Caco-2 (cell line): ENCODE results near the gene CYP24A1. TPM values are rescaled to one million over a fixed set of nuclear protein-coding genes. Genes with fewer than 3 reads are reported as not detected.

ENCODE experiments used
- BruUV-seq: library from RNA; stranded (reverse); fragments of 400-500 nt; replicated peaks from 2 replicates; lab custom pipeline; 2021; lab: Mats Ljungman, UMichigan
- CTCF ChIA-PET: fragments of 300-600 bp; sonication (Branson Sonifier 250); formaldehyde crosslinking; loops from one replicate; lab custom pipeline; 2022; ENCODE audit warnings: antibody characterized with exemption; lab: Charles Lee
- POLR2A ChIA-PET: fragments of 300-600 bp; sonication (Branson Sonifier 250); formaldehyde crosslinking; loops from one replicate; lab custom pipeline; 2022; ENCODE audit warnings: antibody characterized with exemption; lab: Charles Lee
- DNase-seq, 2 experiments: peaks; one replicate each; pipeline versions ENCODE4 v3.0.0 to v3.0.0-alpha.2; 2020 to 2022
- H3K27me3 ChIP-seq: replicated peaks from 2 replicates; pipeline ENCODE4 v1.6.0; 2011; ENCODE audit warnings: low read length; ENCODE audit not compliant: control insufficient read depth, insufficient read depth
- H3K36me3 ChIP-seq: 2 replicates; pipeline ENCODE4 v1.5.1; 2011; ENCODE audit warnings: low read length; ENCODE audit not compliant: control insufficient read depth, insufficient read depth
- H3K4me1 ChIP-seq: fragments of 250-450 bp; sonication (Bioruptor Pico); 2 replicates; pipeline ENCODE4 v1.5.1; 2020; ENCODE audit warnings: mild to moderate bottlenecking
- H3K4me3 ChIP-seq: 2 replicates; pipeline ENCODE4 v1.5.1; 2011; ENCODE audit warnings: low read depth, mild to moderate bottlenecking, control low read depth, low read length
- H3K9me3 ChIP-seq: fragments of 250-450 bp; sonication (Bioruptor Pico); 2 replicates; pipeline ENCODE4 v1.5.1; 2020; ENCODE audit warnings: mild to moderate bottlenecking, moderate library complexity
- H3K27ac Mint-ChIP-seq: one replicate; pipeline ENCODE4 v1.8.0; 2022; ENCODE audit warnings: mixed read lengths; ENCODE audit not compliant: unreplicated experiment
- H3K27me3 Mint-ChIP-seq: one replicate; pipeline ENCODE4 v1.8.0; 2022; ENCODE audit warnings: mixed read lengths; ENCODE audit not compliant: insufficient read depth, unreplicated experiment
- H3K36me3 Mint-ChIP-seq: one replicate; pipeline ENCODE4 v1.8.0; 2022; ENCODE audit warnings: mild to moderate bottlenecking, mixed read lengths; ENCODE audit not compliant: insufficient read depth, unreplicated experiment
- H3K4me1 Mint-ChIP-seq: one replicate; pipeline ENCODE4 v1.8.0; 2022; ENCODE audit warnings: low read depth, mixed read lengths; ENCODE audit not compliant: unreplicated experiment
- H3K4me3 Mint-ChIP-seq: one replicate; pipeline ENCODE4 v1.8.0; 2022; ENCODE audit warnings: mild to moderate bottlenecking, moderate library complexity, mixed read lengths; ENCODE audit not compliant: unreplicated experiment
- H3K9me3 Mint-ChIP-seq: one replicate; pipeline ENCODE4 v1.8.0; 2022; ENCODE audit warnings: mixed read lengths; ENCODE audit not compliant: unreplicated experiment
- CTCF ChIP-seq, 2 experiments: fragments of 200-600 bp in 1 of 2; IDR thresholded peaks; 1 replicate in 1 of 2; 2 replicates in 1 of 2; pipeline versions ENCODE4 v1.5.1 to v1.8.0; 2011 to 2022; ENCODE audit warnings: antibody characterized with exemption in 1 of 2, control low read depth in 1 of 2, inconsistent platforms in 1 of 2, low read depth in 1 of 2, low read length in 1 of 2, mild to moderate bottlenecking in 1 of 2, moderate library complexity in 1 of 2; ENCODE audit not compliant: insufficient read depth in 1 of 2, severe bottlenecking in 1 of 2, unreplicated experiment in 1 of 2
- intact Hi-C: fragments of 100-400 bp; cut with micrococcal nuclease; formaldehyde crosslinking; loops from one replicate; pipeline ENCODE4 v1.10.0; 2022; ENCODE audit not compliant: unreplicated experiment
- total RNA-seq: library from RNA; stranded (reverse); gene quantifications from 2 replicates; pipeline ENCODE4 v1.2.3, GENCODE V29; 2022

CYP24A1 gene
- total RNA-seq, 1 experiment from 2014 or later = 3.7 TPM

GRCh38 chr20:54221996-54222890 lies 48.5 kb upstream of the CYP24A1 start:
- Mint-ChIP-seq H3K27ac (no peak overlapping the region), H3K9me3 (no peaks in the 10 kb centered on the region), H3K36me3 (peaks cover 22% of the 10 kb centered on the region), H3K4me3 (no peak overlapping the region), H3K27me3 (no peaks in the 10 kb centered on the region), H3K4me1 (no peaks in the 10 kb centered on the region)
- CTCF ChIA-PET = interaction anchor here (3.0 kb wide), 1 partner anchor 14 kb away, joined by 9 read pairs; the partner anchor contains the start of gene PFDN4
- TF ChIP-seq CTCF (IDR thresholded peaks at IDR 0.05; ENCODE audit: insufficient read depth in 1 of 2, low read depth in 1 of 2, low read length in 1 of 2, severe bottlenecking in 1 of 2, unreplicated experiment in 1 of 2) = no peak
- no peak for DNase-seq
- no peaks in the 10 kb centered on the region for H3K4me1 ChIP-seq
- POLR2A ChIA-PET = no interaction called here
- H3K9me3 ChIP-seq = no peaks in the 10 kb centered on the region
- no peaks in the 10 kb centered on the region for H3K36me3 ChIP-seq
- no peak overlapping the region for H3K4me3 ChIP-seq
- no peaks in the 10 kb centered on the region for H3K27me3 ChIP-seq
- BruUV-seq = no TSS peak
- intact Hi-C loops = no loop called here

GRCh38 chr20:54221353-54221752 lies 47.6 kb upstream of the CYP24A1 start:
- no TSS peak for BruUV-seq
- Mint-ChIP-seq H3K4me1 (no peaks in the 10 kb centered on the region), H3K27ac (no peak overlapping the region), H3K27me3 (no peaks in the 10 kb centered on the region), H3K9me3 (no peaks in the 10 kb centered on the region), H3K36me3 (peaks cover 30% of the 10 kb centered on the region), H3K4me3 (no peak overlapping the region)
- no peaks in the 10 kb centered on the region for H3K27me3 ChIP-seq
- H3K4me1 ChIP-seq = no peaks in the 10 kb centered on the region
- H3K4me3 ChIP-seq = no peak overlapping the region
- CTCF ChIA-PET = interaction anchor here (0.5 to 3.0 kb wide), 2 partner anchors 13 to 254 kb away, joined by 4 to 9 read pairs; partner anchors contain the start of genes DOK5 and PFDN4
- no peak for TF ChIP-seq CTCF (IDR thresholded peaks at IDR 0.05; ENCODE audit: insufficient read depth in 1 of 2, low read depth in 1 of 2, low read length in 1 of 2, severe bottlenecking in 1 of 2, unreplicated experiment in 1 of 2)
- POLR2A ChIA-PET = no interaction called here
- intact Hi-C loops = no loop called here
- H3K9me3 ChIP-seq = no peaks in the 10 kb centered on the region
- H3K36me3 ChIP-seq = 0 out of 2 replicates have a peak, but pooled peaks cover 3% of the 10 kb centered on the region
- DNase-seq = no peak

DNA sequence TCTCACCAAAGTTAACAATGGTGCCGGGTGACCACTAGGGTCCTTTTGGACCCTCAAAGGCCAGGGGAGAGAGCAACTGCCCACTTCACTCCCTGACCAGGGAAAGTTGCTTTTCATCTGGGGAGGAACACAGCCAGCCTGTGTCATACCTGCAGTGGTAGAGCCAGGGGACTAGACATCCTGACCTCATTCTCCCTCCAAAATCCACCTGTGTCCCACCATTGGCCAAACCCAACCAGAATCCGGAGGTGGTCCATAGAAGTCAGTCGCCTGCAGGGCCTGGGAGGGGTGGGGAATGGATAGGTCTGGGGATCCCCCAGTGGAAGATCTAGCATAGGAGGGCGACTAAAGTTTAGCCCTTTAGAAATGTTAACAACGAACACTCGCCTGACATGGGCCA lies 46.9 kb upstream of the CYP24A1 start:
- intact Hi-C loops = no loop called here
- POLR2A ChIA-PET = no interaction called here
- no TSS peak for BruUV-seq

More for the DNA sequence above, 46.9 kb upstream of the CYP24A1 start:
- Histone ChIP-seq H3K27me3 (no peaks in the 10 kb centered on the region), H3K4me3 (no peak overlapping the region), H3K4me1 (no peaks in the 10 kb centered on the region), H3K36me3 (peaks cover 4% of the 10 kb centered on the region; the same call in 1 of the 2 replicates), H3K9me3 (no peaks in the 10 kb centered on the region)
- Mint-ChIP-seq H3K27me3 (no peaks in the 10 kb centered on the region), H3K4me3 (no peak overlapping the region), H3K27ac (no peak overlapping the region), H3K36me3 (peaks cover 36% of the 10 kb centered on the region), H3K4me1 (no peaks in the 10 kb centered on the region), H3K9me3 (no peaks in the 10 kb centered on the region)
- DNase-seq = no peak
- CTCF ChIA-PET = interaction anchor here (0.5 kb wide), 1 partner anchor 255 kb away, joined by 4 read pairs; the partner anchor contains the start of gene DOK5
- no peak for TF ChIP-seq CTCF (IDR thresholded peaks at IDR 0.05; ENCODE audit: insufficient read depth in 1 of 2, low read depth in 1 of 2, low read length in 1 of 2, severe bottlenecking in 1 of 2, unreplicated experiment in 1 of 2)
